Loucy (cell line): Measurements from ENCODE around the gene CNIH3.
A peak's percentile ranks its signal among the peaks of the same experiment; 100 is the strongest.

Source experiments
- H2AFZ ChIP-seq: fragments of 200-600 bp; sonication (generic); 2 replicates; pipeline ENCODE4 v1.6.0; 2016; ENCODE audit warnings: antibody characterized with exemption, mild to moderate bottlenecking, low read length, moderate library complexity
- H3F3A ChIP-seq: fragments of 200-600 bp; 2 replicates; pipeline ENCODE4 v1.6.0; 2016; ENCODE audit warnings: antibody characterized with exemption, low read depth, mild to moderate bottlenecking
- H3K27me3 ChIP-seq: fragments of 200-600 bp; sonication (generic); 2 replicates; pipeline ENCODE4 v1.6.1; 2014; ENCODE audit warnings: low read length, mild to moderate bottlenecking; ENCODE audit not compliant: insufficient read depth, poor library complexity, severe bottlenecking
- H3K36me3 ChIP-seq: fragments of 200-600 bp; sonication (generic); 2 replicates; pipeline ENCODE4 v1.6.1; 2016; ENCODE audit warnings: low read length; ENCODE audit not compliant: insufficient read depth
- H3K4me1 ChIP-seq: fragments of 200-600 bp; sonication (generic); 2 replicates; pipeline ENCODE4 v1.5.1; 2014; ENCODE audit warnings: low read length, mild to moderate bottlenecking; ENCODE audit not compliant: insufficient read depth, poor library complexity, severe bottlenecking
- H3K4me2 ChIP-seq: fragments of 200-600 bp; sonication (generic); 2 replicates; pipeline ENCODE4 v1.6.0; 2014; ENCODE audit warnings: antibody characterized with exemption, low read length, low read depth, mild to moderate bottlenecking; ENCODE audit not compliant: poor library complexity, severe bottlenecking
- H3K4me3 ChIP-seq: fragments of 200-600 bp; sonication (generic); 2 replicates; pipeline ENCODE4 v1.5.1; 2014; ENCODE audit warnings: low read length, mild to moderate bottlenecking, mixed read lengths; ENCODE audit not compliant: poor library complexity, severe bottlenecking
- H3K79me2 ChIP-seq: fragments of 200-600 bp; sonication (generic); 2 replicates; pipeline ENCODE4 v1.6.1; 2014; ENCODE audit warnings: low read length; ENCODE audit not compliant: insufficient read depth
- H3K9ac ChIP-seq: fragments of 200-600 bp; sonication (generic); 2 replicates; pipeline ENCODE4 v1.6.0; 2014; ENCODE audit warnings: mild to moderate bottlenecking, low read depth, low read length, moderate library complexity; ENCODE audit not compliant: poor library complexity, severe bottlenecking
- H3K9me2 ChIP-seq: fragments of 200-600 bp; sonication (generic); replicated peaks from 2 replicates; pipeline ENCODE4 v1.6.1; 2016; ENCODE audit warnings: low read depth, low read length, mixed read lengths
- H3K9me3 ChIP-seq: fragments of 200-600 bp; sonication (generic); 2 replicates; pipeline ENCODE4 v1.6.1; 2014; ENCODE audit warnings: mild to moderate bottlenecking, antibody characterized with exemption, low read length, low read depth; ENCODE audit not compliant: insufficient read depth
- H4K20me1 ChIP-seq: fragments of 200-600 bp; sonication (generic); 2 replicates; pipeline ENCODE4 v1.6.0; 2014; ENCODE audit warnings: antibody characterized with exemption, low read length, mild to moderate bottlenecking; ENCODE audit not compliant: insufficient read depth, poor library complexity, severe bottlenecking
- EZH2phosphoT487 ChIP-seq: fragments of 200-600 bp; IDR thresholded peaks from 2 replicates; pipeline ENCODE4 v1.6.1; 2018; ENCODE audit warnings: antibody characterized with exemption, mild to moderate bottlenecking, moderate library complexity, borderline replicate concordance
- TF ChIP-seq, protein P1 (sequence below): fragments of 200-600 bp; sonication (generic); conservative IDR thresholded peaks from 2 replicates; pipeline ENCODE4 v1.5.1; 2014; ENCODE audit warnings: mild to moderate bottlenecking, antibody characterized with exemption, low read length

CNIH3 gene

DNA sequence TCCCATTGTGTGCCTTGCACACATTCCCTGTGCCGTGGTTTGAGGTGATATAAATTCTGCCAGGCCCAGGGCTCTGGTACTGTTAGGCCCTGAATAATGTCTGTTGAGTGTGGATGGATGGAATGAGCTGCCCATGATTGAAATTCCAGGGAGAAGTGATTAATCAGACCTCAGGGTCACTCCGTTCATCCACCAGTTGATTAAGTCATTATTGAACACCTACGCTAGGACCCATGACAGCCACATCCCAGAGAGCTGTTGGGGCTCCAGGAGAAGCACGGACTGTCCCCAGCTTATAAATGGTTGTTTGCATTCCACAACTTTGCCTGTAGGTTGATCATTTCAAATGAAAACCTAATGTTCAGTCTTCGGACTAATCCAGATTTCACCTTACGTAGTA lies 98.4 kb downstream of the CNIH3 start:
- H3K4me3 ChIP-seq = no peak overlapping the region
- 0 out of 2 replicates have a peak, but pooled peaks cover under 1% of the 10 kb centered on the region for H3K79me2 ChIP-seq
- H3K9me2 ChIP-seq = no peaks in the 10 kb centered on the region
- no peaks in the 10 kb centered on the region for H4K20me1 ChIP-seq
- H3K4me2 ChIP-seq = no peak overlapping the region
- H3K9me3 ChIP-seq = no peaks in the 10 kb centered on the region
- H3K4me1 ChIP-seq = peaks cover 38% of the 10 kb centered on the region
- H3F3A ChIP-seq = no peaks in the 10 kb centered on the region
- H3K27me3 ChIP-seq = no peaks in the 10 kb centered on the region
- H3K9ac ChIP-seq = no peak overlapping the region
- no peak overlapping the region for H2AFZ ChIP-seq
- no peak for TF ChIP-seq EZH2phosphoT487
- TF ChIP-seq, protein P1, sequence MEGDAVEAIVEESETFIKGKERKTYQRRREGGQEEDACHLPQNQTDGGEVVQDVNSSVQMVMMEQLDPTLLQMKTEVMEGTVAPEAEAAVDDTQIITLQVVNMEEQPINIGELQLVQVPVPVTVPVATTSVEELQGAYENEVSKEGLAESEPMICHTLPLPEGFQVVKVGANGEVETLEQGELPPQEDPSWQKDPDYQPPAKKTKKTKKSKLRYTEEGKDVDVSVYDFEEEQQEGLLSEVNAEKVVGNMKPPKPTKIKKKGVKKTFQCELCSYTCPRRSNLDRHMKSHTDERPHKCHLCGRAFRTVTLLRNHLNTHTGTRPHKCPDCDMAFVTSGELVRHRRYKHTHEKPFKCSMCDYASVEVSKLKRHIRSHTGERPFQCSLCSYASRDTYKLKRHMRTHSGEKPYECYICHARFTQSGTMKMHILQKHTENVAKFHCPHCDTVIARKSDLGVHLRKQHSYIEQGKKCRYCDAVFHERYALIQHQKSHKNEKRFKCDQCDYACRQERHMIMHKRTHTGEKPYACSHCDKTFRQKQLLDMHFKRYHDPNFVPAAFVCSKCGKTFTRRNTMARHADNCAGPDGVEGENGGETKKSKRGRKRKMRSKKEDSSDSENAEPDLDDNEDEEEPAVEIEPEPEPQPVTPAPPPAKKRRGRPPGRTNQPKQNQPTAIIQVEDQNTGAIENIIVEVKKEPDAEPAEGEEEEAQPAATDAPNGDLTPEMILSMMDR = no peak
- H3K36me3 ChIP-seq = no peaks in the 10 kb centered on the region

DNA sequence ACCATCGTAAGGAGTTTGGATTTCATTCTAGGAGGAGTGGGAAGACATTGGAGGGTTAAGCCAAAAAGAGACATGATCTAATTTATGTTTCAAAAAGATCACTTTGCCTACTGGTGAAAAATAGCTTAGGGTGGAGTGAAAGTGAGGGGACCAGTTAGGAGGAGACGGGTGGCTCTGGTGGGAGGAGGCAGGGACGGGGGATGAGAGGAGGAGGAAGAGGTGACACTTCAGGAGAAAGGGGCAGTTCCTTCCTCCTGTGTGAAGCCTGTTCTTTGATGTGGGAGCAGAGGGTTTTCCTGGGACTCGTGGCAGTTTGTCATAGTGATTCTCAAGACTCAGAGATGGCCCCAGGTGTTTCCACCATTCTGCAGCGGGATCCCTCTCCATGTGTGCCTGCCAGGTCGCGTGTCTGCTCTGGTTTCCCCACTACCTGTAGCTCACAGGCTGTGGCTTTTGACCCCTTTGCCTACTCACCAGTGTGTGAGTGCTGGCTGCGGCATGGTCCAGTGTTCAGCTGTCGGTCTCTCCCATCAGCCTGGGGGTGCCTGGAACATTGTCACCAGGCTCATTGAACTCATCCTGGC lies 102.4 kb downstream of the CNIH3 start:
- Histone ChIP-seq H3K79me2 (peaks cover 17% of the 10 kb centered on the region), H3K9me3 (no peaks in the 10 kb centered on the region), H2AFZ (no peak overlapping the region), H4K20me1 (no peaks in the 10 kb centered on the region), H3K4me3 (peak overlapping the region; percentile 32), H3K9me2 (no peaks in the 10 kb centered on the region), H3K4me1 (peaks cover 61% of the 10 kb centered on the region), H3K27me3 (no peaks in the 10 kb centered on the region), H3K36me3 (no peaks in the 10 kb centered on the region), H3K4me2 (peak overlapping the region; percentile 59), H3F3A (no peaks in the 10 kb centered on the region), H3K9ac (peak overlapping the region; percentile 59)
- TF ChIP-seq, protein P1 = no peak
- no peak for TF ChIP-seq EZH2phosphoT487

DNA sequence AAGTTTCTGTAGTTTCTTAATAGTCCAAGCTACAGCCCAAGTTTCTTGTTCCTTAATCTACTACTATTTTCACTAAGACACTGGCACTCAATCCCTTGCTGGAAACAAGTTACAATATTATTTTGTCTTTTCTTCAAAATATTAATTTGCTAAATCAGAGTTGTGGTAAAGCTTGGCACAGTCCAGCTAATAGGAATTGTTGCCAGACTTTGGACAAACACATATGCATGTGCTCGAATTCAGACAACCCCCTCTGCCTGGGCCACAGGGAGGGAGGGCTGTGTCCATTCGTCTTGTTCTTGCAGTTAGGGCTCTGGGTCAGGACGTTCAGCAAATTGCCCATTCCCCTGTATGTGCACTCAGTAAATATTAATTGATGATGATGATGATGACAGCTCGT lies 103.6 kb downstream of the CNIH3 start:
- H3K4me2 ChIP-seq = peak overlapping the region; percentile 59
- no peaks in the 10 kb centered on the region for H3K36me3 ChIP-seq
- no peaks in the 10 kb centered on the region for H4K20me1 ChIP-seq
- no peak overlapping the region for H2AFZ ChIP-seq
- no peak for TF ChIP-seq EZH2phosphoT487
- TF ChIP-seq, protein P1 = no peak
- H3K9ac ChIP-seq = peak overlapping the region; percentile 59
- H3F3A ChIP-seq = no peaks in the 10 kb centered on the region
- no peaks in the 10 kb centered on the region for H3K9me2 ChIP-seq
- peaks cover 17% of the 10 kb centered on the region for H3K79me2 ChIP-seq
- H3K4me1 ChIP-seq = peaks cover 61% of the 10 kb centered on the region
- H3K9me3 ChIP-seq = no peaks in the 10 kb centered on the region
- H3K4me3 ChIP-seq = no peak overlapping the region
- H3K27me3 ChIP-seq = no peaks in the 10 kb centered on the region
